Measurements from ENCODE around the gene AREL1.

GRCh38 chr14:74735125-74735524, 22.2 kb upstream of the AREL1 start:
- TF ChIP-seq CTCF (IDR thresholded peaks at IDR 0.05) (no peak), POLR2A (IDR thresholded peaks at IDR 0.05) (no peak)

Measured in ovary (tissue), 3 donors.